ENCODE data around the gene NOTCH1. TPM values are rescaled to one million over a fixed set of nuclear protein-coding genes. Genes with fewer than 3 reads are reported as not detected.

The NOTCH1 gene
- total RNA-seq, 1 donor, result 10.5 TPM

GRCh38 chr9:136510561-136510960 is 35.3 kb downstream of the NOTCH1 start:
- no peak for DNase-seq (ENCODE audit: insufficient read length, low spot score, missing footprints)
- peaks cover 46% of the 10 kb centered on the region for H3K36me3 ChIP-seq (ENCODE audit: insufficient read depth, low read length)
- no peak overlapping the region for H3K4me3 ChIP-seq (ENCODE audit: insufficient read depth, low read length)

GRCh38 chr9:136509549-136509948 is 36.3 kb downstream of the NOTCH1 start:
- no peak for TF ChIP-seq CTCF (IDR thresholded peaks at IDR 0.05; ENCODE audit: extremely low read depth, low read depth, low read length)
- H3K4me1 ChIP-seq (ENCODE audit: insufficient read depth, low read length), result no peaks in the 10 kb centered on the region
- H2AFZ ChIP-seq (ENCODE audit: low read length), result no peak overlapping the region

More at GRCh38 chr9:136510561-136510960, 35.3 kb downstream of the NOTCH1 start:
- TF ChIP-seq CTCF (IDR thresholded peaks at IDR 0.05; ENCODE audit: extremely low read depth, low read depth, low read length), result no peak
- Histone ChIP-seq H3K9me3 (ENCODE audit: low read depth, low read length) (no peaks in the 10 kb centered on the region), H3K79me2 (ENCODE audit: insufficient read depth, low read length) (no peaks in the 10 kb centered on the region), H2AFZ (ENCODE audit: low read length) (no peak overlapping the region), H4K20me1 (ENCODE audit: insufficient read depth, low read length) (no peaks in the 10 kb centered on the region), H3K27ac (ENCODE audit: low read depth, low read length) (no peak overlapping the region), H3K27me3 (ENCODE audit: insufficient read depth, low read length) (no peaks in the 10 kb centered on the region), H3K4me1 (ENCODE audit: insufficient read depth, low read length) (no peaks in the 10 kb centered on the region), H3K4me2 (ENCODE audit: insufficient read depth, low read length) (no peak overlapping the region)

GRCh38 chr9:136508729-136509500 is 36.9 kb downstream of the NOTCH1 start:
- H3K4me1 ChIP-seq (ENCODE audit: insufficient read depth, low read length), result no peaks in the 10 kb centered on the region
- H2AFZ ChIP-seq (ENCODE audit: low read length), result no peak overlapping the region
- H4K20me1 ChIP-seq (ENCODE audit: insufficient read depth, low read length), result no peaks in the 10 kb centered on the region
- H3K9me3 ChIP-seq (ENCODE audit: low read depth, low read length), result no peaks in the 10 kb centered on the region
- no peaks in the 10 kb centered on the region for H3K79me2 ChIP-seq (ENCODE audit: insufficient read depth, low read length)
- no peak overlapping the region for H3K4me2 ChIP-seq (ENCODE audit: insufficient read depth, low read length)
- no peaks in the 10 kb centered on the region for H3K27me3 ChIP-seq (ENCODE audit: insufficient read depth, low read length)
- no peak for DNase-seq (ENCODE audit: insufficient read length, low spot score, missing footprints)
- no peak for TF ChIP-seq CTCF (IDR thresholded peaks at IDR 0.05; ENCODE audit: extremely low read depth, low read depth, low read length)
- no peak overlapping the region for H3K27ac ChIP-seq (ENCODE audit: low read depth, low read length)
- H3K36me3 ChIP-seq (ENCODE audit: insufficient read depth, low read length), result peaks cover 46% of the 10 kb centered on the region
- H3K4me3 ChIP-seq (ENCODE audit: insufficient read depth, low read length), result no peak overlapping the region

More at GRCh38 chr9:136509549-136509948, 36.3 kb downstream of the NOTCH1 start:
- Histone ChIP-seq H3K27me3 (ENCODE audit: insufficient read depth, low read length) (no peaks in the 10 kb centered on the region), H3K9me3 (ENCODE audit: low read depth, low read length) (no peaks in the 10 kb centered on the region), H3K36me3 (ENCODE audit: insufficient read depth, low read length) (peaks cover 46% of the 10 kb centered on the region), H3K79me2 (ENCODE audit: insufficient read depth, low read length) (no peaks in the 10 kb centered on the region), H3K4me2 (ENCODE audit: insufficient read depth, low read length) (no peak overlapping the region), H3K4me3 (ENCODE audit: insufficient read depth, low read length) (no peak overlapping the region), H3K27ac (ENCODE audit: low read depth, low read length) (no peak overlapping the region), H4K20me1 (ENCODE audit: insufficient read depth, low read length) (no peaks in the 10 kb centered on the region)
- DNase-seq (ENCODE audit: insufficient read length, low spot score, missing footprints), result no peak

GRCh38 chr9:136507992-136508375 is 37.9 kb downstream of the NOTCH1 start:
- no peaks in the 10 kb centered on the region for H4K20me1 ChIP-seq (ENCODE audit: insufficient read depth, low read length)
- H3K36me3 ChIP-seq (ENCODE audit: insufficient read depth, low read length), result peaks cover 44% of the 10 kb centered on the region
- no peak overlapping the region for H3K4me2 ChIP-seq (ENCODE audit: insufficient read depth, low read length)
- no peaks in the 10 kb centered on the region for H3K27me3 ChIP-seq (ENCODE audit: insufficient read depth, low read length)
- TF ChIP-seq CTCF (IDR thresholded peaks at IDR 0.05; ENCODE audit: extremely low read depth, low read depth, low read length), result no peak
- no peak overlapping the region for H3K4me3 ChIP-seq (ENCODE audit: insufficient read depth, low read length)
- no peaks in the 10 kb centered on the region for H3K4me1 ChIP-seq (ENCODE audit: insufficient read depth, low read length)
- H3K9me3 ChIP-seq (ENCODE audit: low read depth, low read length), result no peaks in the 10 kb centered on the region
- no peak for DNase-seq (ENCODE audit: insufficient read length, low spot score, missing footprints)
- no peak overlapping the region for H3K27ac ChIP-seq (ENCODE audit: low read depth, low read length)
- no peak overlapping the region for H2AFZ ChIP-seq (ENCODE audit: low read length)
- H3K79me2 ChIP-seq (ENCODE audit: insufficient read depth, low read length), result no peaks in the 10 kb centered on the region

Measured in osteoblast (primary cell).